Kidney (tissue), 14 donors: Measurements from ENCODE around the gene HSD11B1L. TPM values are rescaled to one million over a fixed set of nuclear protein-coding genes. Genes with fewer than 3 reads are reported as not detected.

Experiments used
- DNase-seq, 5 donors: peaks; one replicate each; pipeline ENCODE4 v3.0.0-alpha.2; 2013 to 2020
- FAIRE-seq: peaks from 2 replicates; lab custom pipeline; 2012; peaks lifted over from hg19 to GRCh38; lab: Jason Lieb, UNC
- H3K27ac ChIP-seq, 2 donors: one replicate each; pipeline ENCODE4 v1.7.0; 2013; ENCODE audit warnings: low read depth in 2 of 2, low read length in 2 of 2, inconsistent platforms in 1 of 2
- H3K27me3 ChIP-seq: one replicate; pipeline ENCODE4 v1.7.1; 2013; ENCODE audit warnings: low read length, inconsistent platforms; ENCODE audit not compliant: control insufficient read depth, insufficient read depth
- H3K36me3 ChIP-seq, 3 donors: one replicate each; pipeline versions ENCODE4 v1.7.0 to v1.7.1; 2013; ENCODE audit warnings: low read length in 3 of 3, control low read depth in 1 of 3, inconsistent platforms in 1 of 3; ENCODE audit not compliant: insufficient read depth in 3 of 3, control insufficient read depth in 2 of 3
- H3K4me1 ChIP-seq, 3 donors: one replicate each; pipeline versions ENCODE4 v1.7.0 to v1.7.1; 2013; ENCODE audit warnings: low read length in 3 of 3, inconsistent platforms in 1 of 3, low read depth in 1 of 3; ENCODE audit not compliant: control insufficient read depth in 2 of 3, insufficient read depth in 2 of 3
- H3K4me3 ChIP-seq, 3 donors: one replicate each; pipeline versions ENCODE4 v1.7.0 to v1.8.1; 2013; ENCODE audit warnings: low read length in 3 of 3, control low read depth in 1 of 3, inconsistent platforms in 1 of 3
- H3K9ac ChIP-seq, 3 donors: one replicate each; pipeline versions ENCODE4 v1.7.0 to v1.7.1; 2013; ENCODE audit warnings: low read length in 3 of 3, control low read depth in 1 of 3, inconsistent platforms in 1 of 3
- H3K9me3 ChIP-seq, 3 donors: one replicate each; pipeline versions ENCODE4 v1.7.0 to v1.7.1; 2013; ENCODE audit warnings: low read length in 3 of 3, control low read depth in 1 of 3, inconsistent platforms in 1 of 3; ENCODE audit not compliant: control insufficient read depth in 2 of 3, insufficient read depth in 1 of 3
- intact Hi-C: fragments of 100-400 bp; cut with DNase I; formaldehyde crosslinking; loops from one replicate; pipeline ENCODE4 v1.11.1; 2022
- polyA plus RNA-seq: library from polyadenylated mRNA; stranded (reverse); fragments of 350-450 nt; fragmentation: Illumina TruSeq; extraction: RNeasy Lipid Tissue Mini Kit (QIAGEN cat#74804); gene quantifications from one replicate; pipeline ENCODE4 v1.2.3, GENCODE V29; 2014; ENCODE audit warnings: low read depth, low replicate concordance; ENCODE audit not compliant: insufficient read depth
- total RNA-seq: library from RNA; stranded (reverse); fragmentation: NEBNext Ultra II Directional; extraction: Animal tissue kit (Norgen Biotek cat#: 25700); gene quantifications from one replicate; pipeline ENCODE4 v1.2.1, GENCODE V29; 2021
- TF ChIP-seq, protein P1 (sequence below): IDR thresholded peaks from 3 replicates; pipeline ENCODE4 v1.5.1; 2012; ENCODE audit warnings: mild to moderate bottlenecking, moderate library complexity, borderline replicate concordance; ENCODE audit not compliant: insufficient read depth; ENCODE audit errors: extremely low read depth
- donor health status: control.
- donor health status: control.
- donor health status: control.
- donor health status: control.
- donor health status: control.
- donor health status: DM: yes; HTN: yes; CAD: no.
- donor health status: Normal renal cell carcinoma (clear cell type).

Gene HSD11B1L
- total and polyA plus RNA-seq, 2 donors from 2014 or later: 7.8 to 29.9 TPM

DNA sequence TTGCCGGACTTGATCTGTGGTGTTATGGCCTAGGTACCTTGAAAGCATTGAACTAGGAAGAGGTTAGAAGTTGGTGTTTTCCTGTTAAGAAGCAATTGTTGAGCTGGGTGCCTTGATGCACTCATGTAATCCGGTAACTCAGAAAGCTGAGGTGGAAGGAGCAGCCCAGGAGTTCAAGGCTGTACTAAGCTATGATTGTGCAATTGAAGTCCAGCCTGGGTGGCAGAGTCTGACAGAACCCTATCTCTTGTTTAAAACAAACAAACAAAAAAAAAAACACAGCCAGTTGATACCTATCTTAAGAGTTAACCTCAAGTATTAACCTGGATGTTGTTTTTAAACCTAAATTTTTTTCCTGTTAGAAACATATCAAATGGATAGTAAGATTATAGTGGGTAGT, 38.6 kb upstream of the HSD11B1L start:
- no peak for DNase-seq
- no peak for FAIRE-seq
- no peak overlapping the region for H3K9ac ChIP-seq
- no peaks in the 10 kb centered on the region for H3K9me3 ChIP-seq
- no peaks in the 10 kb centered on the region for H3K27me3 ChIP-seq
- peaks cover 9 to 44% (median 38%) of the 10 kb centered on the region in 3 donors for H3K36me3 ChIP-seq
- TF ChIP-seq, protein P1, sequence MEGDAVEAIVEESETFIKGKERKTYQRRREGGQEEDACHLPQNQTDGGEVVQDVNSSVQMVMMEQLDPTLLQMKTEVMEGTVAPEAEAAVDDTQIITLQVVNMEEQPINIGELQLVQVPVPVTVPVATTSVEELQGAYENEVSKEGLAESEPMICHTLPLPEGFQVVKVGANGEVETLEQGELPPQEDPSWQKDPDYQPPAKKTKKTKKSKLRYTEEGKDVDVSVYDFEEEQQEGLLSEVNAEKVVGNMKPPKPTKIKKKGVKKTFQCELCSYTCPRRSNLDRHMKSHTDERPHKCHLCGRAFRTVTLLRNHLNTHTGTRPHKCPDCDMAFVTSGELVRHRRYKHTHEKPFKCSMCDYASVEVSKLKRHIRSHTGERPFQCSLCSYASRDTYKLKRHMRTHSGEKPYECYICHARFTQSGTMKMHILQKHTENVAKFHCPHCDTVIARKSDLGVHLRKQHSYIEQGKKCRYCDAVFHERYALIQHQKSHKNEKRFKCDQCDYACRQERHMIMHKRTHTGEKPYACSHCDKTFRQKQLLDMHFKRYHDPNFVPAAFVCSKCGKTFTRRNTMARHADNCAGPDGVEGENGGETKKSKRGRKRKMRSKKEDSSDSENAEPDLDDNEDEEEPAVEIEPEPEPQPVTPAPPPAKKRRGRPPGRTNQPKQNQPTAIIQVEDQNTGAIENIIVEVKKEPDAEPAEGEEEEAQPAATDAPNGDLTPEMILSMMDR: no peak
- H3K4me1 ChIP-seq: peaks cover 0 to 5% (median 0%) of the 10 kb centered on the region in 3 donors
- H3K27ac ChIP-seq: no peak overlapping the region
- intact Hi-C loops: no loop called here
- no peak overlapping the region for H3K4me3 ChIP-seq

DNA sequence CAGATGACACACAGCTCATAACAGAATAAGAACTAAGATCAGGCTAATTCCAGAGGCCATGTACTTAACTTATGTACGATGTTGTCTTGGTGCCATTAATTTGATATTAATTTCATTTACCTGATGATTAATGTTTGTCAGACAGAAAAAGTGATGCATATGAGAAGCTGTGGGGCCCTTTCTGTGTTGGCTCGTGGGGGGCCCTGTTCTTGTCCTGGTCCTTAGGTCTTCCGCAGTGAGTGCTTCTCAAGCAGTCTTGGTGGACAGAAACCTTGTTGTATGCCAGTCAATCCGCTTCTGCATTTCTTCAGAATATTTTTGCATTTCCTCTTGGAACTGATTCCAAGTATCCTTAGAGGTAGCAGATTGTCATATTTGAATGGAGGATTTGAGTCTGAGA, 37.8 kb upstream of the HSD11B1L start:
- no peak overlapping the region for H3K27ac ChIP-seq
- no peak for DNase-seq
- H3K4me1 ChIP-seq: no peaks in the 10 kb centered on the region
- H3K4me3 ChIP-seq: no peak overlapping the region
- no peaks in the 10 kb centered on the region for H3K9me3 ChIP-seq
- FAIRE-seq: no peak
- intact Hi-C loops: no loop called here
- TF ChIP-seq, protein P1: no peak
- no peaks in the 10 kb centered on the region for H3K27me3 ChIP-seq
- H3K9ac ChIP-seq: no peak overlapping the region
- H3K36me3 ChIP-seq: peaks cover 9 to 52% (median 45%) of the 10 kb centered on the region in 3 donors

GRCh38 chr19:5644037-5644436, 36.8 kb upstream of the HSD11B1L start:
- FAIRE-seq: no peak
- TF ChIP-seq, protein P1: no peak
- no peaks in the 10 kb centered on the region for H3K27me3 ChIP-seq
- no peak for DNase-seq
- peaks cover 13 to 57% (median 50%) of the 10 kb centered on the region in 3 donors for H3K36me3 ChIP-seq
- no peak overlapping the region for H3K27ac ChIP-seq
- H3K9me3 ChIP-seq: no peaks in the 10 kb centered on the region
- no peaks in the 10 kb centered on the region for H3K4me1 ChIP-seq
- intact Hi-C loops: no loop called here
- H3K9ac ChIP-seq: no peak overlapping the region
- H3K4me3 ChIP-seq: no peak overlapping the region

DNA sequence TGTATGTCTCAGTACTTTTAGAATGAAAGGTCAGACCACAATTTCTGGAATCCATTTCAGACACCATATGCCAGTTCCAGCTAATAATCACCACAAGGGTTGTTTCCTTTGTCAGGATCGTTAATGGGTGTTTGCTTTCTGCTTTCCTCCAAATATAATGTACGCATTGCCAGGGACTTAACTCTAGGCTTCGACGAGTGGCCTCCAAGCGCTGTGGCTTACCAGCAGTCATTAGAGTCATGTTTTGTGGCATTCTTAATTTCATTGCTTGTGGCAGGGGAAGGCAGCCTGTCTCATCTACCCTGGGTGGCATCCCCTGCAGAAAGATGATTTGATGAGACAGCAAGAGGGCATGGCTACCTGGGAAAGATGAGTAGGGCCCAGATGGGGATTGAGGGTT, 35.4 kb upstream of the HSD11B1L start:
- TF ChIP-seq, protein P1: no peak
- H3K4me3 ChIP-seq: no peak overlapping the region
- DNase-seq: no peak
- H3K27me3 ChIP-seq: no peaks in the 10 kb centered on the region
- no peaks in the 10 kb centered on the region for H3K4me1 ChIP-seq
- intact Hi-C loops: no loop called here
- H3K36me3 ChIP-seq: peaks cover 16 to 65% (median 55%) of the 10 kb centered on the region in 3 donors
- H3K27ac ChIP-seq: no peak overlapping the region
- no peak overlapping the region for H3K9ac ChIP-seq
- FAIRE-seq: no peak
- no peaks in the 10 kb centered on the region for H3K9me3 ChIP-seq
